ENCODE results near the gene ABTB2.
"Not testable (repeated sequence)": the region's sequence is repeated elsewhere in the genome, so short reads cannot be mapped to it uniquely, and the experiment has no call there.

ABTB2 gene

GRCh38 chr11:34194576-34195335, 163.1 kb downstream of the ABTB2 start:
- H3K4me3 ChIP-seq (ENCODE audit: low read depth, low read length) = no peak overlapping the region

DNA sequence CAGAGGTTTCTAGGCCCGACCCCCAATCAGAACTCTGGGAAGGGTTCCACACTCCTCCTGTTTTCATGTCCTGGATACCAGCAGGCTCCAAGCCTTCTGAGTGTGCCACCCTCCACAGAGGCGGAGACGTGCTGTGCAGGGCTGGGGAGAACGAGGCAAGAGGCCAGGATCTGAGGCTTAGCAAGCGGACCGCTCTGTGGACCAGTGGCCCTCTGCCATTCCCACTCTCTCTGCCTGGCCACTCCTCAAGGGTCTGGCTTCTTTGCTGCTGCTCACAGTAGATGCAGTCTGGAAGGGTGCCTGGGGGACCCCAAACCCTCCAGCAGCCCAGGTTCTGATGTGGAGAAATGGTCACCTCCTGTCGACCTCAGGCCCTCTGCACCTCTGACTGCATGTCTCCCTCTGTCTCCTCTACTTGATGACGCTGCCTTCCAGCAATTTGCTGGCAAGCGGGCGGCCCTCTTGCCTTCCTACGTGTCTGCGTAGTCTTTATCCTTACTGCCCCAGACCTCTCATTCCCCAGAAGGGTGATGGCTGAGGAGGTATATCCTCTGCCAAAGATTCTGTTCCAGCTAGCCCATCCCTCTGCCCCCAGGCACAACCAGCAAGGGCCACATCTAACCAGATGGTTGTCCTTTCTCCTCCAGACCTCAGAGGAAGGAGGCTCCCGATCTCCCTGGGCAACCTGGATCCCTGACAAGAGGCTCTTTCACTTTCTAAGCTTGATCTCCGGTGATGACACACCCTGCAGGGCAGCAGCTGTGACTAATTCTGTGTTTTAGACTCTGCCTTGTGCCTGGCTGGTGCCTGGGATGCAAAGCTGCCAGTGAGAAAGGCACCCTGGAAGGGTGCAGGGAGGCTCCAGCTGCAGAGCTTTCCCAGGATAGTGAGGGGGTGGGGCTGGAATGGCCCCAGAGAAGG, 165.1 kb downstream of the ABTB2 start:
- no peak overlapping the region for H3K4me3 ChIP-seq (ENCODE audit: low read depth, low read length)

DNA sequence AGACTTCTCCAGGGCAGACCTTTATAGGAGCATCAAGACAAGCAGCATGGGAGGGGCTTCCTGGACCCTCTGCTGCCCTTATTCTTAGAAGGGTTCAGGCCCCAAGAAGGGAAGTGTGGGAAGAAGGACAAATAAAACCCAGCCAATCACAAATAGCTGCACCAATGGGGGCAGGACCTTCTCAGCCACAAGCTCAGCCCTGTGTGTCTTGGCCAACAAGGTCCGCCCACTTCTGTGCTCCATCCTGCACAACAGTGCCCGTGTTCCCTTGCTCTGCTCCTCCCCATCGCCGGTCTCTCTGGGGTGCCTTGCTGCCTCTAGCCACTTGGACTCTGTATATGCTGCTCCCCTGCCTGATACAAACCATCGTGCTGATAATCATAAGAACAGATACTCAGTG, 166.2 kb downstream of the ABTB2 start:
- H3K4me3 ChIP-seq (ENCODE audit: low read depth, low read length) = no peak overlapping the region

DNA sequence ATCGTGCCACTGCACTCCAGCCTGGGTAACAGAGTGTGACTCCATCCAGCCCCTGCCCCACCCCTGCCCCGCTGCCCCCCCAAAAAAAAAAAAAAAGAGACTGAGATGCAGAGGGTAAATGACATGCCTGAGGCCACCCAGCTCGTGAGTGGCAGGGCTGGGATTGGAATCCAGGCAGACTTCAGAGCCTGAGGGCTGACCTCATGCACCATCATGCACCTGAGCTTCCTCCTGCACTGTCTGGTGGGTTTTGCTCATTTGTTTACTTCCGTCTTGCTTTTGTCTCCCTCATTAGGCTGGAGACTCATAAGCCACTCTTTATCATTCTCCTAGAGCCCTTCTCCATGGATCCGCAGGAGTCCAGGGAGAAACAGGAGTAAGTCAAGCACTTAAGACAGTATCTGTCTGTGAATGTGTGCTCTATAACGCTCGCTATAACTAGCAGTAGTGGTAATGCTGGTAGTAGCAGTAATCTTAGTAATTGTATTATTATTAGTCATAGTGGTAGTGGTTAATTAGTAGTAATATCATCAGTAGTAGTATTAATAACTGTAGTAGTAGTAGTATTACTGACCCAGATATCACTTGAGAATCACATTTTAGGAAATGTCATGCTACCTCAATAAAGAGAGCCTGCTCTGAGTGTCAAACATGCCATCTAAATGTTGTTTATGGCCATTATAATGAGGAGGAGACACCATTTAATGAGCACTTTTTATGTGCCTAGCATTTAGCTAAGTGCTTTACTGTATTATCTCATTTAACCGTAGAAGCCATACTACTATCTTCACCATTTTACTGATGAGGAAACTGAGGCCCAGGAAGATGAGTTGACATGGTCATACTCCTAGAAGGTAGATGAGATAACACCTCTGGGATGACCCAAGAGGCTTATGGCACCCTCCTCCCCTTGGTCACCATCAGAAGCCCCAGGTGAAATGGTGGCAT, 167.3 kb downstream of the ABTB2 start:
- no peak overlapping the region for H3K4me3 ChIP-seq (ENCODE audit: low read depth, low read length)

DNA sequence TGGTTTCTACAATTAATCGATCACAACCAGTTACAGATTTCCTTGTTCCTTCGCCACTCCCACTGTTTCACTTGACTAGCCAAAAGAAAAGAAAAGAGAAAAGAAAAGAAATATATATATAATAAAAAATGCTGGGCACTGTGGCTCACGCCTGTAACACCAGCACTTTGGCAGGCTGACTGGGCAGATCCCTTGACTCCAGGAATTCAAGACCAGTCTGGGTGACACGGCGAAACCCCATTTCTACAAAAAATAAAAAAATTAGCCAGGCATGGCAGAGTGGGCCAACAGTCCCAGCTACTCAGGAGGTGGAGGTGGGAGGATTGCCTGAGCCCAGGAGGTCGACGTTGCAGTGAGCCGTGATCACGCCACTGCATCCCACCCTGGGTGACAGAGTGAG, 168.6 kb downstream of the ABTB2 start:
- no peak overlapping the region for H3K4me3 ChIP-seq (ENCODE audit: low read depth, low read length)

DNA sequence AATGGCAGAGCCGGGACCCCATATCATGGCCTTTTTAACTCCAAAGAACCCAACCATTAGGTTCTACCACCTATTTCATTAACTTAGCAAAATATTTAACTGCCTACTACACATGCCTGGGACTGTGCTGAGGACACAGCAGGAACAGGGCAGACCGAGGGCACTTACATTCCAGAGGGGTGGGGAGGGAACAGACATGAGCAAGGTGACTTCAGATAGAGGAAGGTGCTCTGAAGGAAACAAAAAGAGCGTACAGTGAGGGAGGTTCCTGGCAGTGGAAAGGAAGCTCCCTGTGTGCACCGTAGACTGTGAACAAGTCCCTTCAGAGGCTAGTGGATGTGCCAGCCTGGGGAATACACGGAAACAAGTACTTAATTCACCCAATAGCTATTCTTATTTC, 169.6 kb downstream of the ABTB2 start:
- H3K4me3 ChIP-seq (ENCODE audit: low read depth, low read length) = no peak overlapping the region

DNA sequence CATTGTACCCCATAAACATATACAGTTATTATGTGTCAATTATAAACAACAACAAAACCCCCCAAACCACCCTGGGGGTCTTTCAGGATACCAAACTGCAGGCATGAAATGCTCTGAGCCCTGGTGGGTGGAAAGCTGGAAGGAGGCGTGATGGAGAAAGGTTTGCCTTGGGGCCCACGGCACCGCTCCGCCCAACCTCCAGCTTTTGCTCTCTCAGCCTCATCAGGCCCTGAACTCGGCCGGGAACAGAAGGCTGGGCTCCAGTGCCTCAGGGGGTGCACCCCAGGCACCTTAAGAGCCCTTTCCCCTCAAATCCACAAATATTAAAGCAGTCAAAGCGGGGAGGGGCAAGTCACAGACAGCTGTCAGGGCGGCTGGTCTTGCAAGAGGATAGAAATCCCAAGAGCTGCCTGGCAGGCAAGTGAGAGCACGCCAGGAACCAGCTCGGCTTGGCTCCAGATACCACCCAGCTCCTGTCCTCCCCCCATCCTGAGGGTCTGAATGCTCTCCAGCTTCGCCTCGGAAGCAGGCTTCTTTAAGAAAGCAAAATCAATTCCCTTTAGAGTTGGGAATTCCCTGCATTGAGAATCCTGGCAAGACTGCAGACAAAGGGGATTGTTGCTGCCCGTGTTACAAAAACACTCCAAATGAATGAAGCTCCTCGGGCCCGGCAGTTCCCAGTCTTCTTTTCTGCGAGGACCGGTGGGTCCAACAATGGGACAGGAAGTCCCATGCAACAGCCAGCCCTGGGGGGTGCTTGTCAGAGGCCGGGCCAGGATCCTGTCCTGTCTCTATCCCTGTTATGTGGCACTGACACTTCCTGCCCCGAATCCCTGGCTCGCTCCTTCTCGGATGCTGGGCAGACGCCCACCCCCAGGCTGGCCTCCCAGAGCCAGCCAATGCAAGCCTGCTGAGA, 171.6 kb downstream of the ABTB2 start:
- H3K4me3 ChIP-seq (ENCODE audit: low read depth, low read length) = no peak overlapping the region

DNA sequence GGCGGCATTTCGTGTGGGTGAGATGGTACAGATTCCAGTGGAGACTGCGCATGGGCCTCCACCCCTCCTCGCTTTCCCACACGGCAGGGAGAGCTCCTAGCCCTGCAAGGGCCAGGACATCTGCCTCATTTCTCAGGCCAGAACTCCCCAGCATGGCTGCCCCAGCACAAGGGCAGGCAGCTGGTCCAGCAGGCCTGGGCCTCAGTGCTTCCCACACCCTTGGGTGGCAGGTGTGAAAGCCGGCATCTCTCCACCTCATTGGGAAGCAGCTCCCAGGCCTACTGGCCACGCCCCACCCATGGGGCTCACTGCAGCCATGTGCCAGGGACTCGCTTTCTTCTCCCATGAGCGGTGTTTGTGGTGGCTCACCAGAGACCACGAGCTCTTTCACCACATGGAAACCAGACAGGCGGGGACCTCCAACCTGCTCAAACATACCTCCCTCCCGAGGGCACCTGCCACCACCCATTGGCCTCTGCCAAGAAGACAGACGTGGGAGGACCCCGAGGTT, 173.2 kb downstream of the ABTB2 start:
- H3K4me3 ChIP-seq (ENCODE audit: low read depth, low read length) = no peak overlapping the region

DNA sequence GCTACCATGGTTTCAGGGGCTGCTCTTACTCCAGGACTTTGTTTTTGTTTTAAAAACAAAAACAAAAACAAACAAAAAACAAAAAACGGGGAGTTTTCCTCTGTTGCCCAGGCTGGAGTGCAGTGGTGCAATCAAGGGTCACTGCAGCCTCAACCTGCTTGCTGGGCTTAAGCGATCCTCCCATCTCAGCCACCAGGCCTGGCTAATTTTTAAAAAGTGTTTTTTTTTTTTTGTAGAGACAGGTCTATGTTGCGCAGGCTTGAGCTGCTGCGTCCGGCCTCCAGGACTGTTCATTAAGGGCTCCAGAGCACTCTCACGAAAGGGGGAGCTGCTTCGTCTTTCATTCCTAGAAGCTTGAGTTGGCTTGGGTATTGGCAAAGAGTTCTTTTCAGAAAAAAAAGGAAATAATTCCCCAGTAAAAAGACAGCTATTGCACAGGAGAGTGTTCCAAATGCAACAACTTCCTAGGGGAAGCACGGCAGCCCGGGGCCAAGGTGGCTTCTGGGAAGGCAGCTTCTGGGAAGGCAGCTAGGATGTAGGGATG, 173.9 kb downstream of the ABTB2 start:
- no peak overlapping the region for H3K4me3 ChIP-seq (ENCODE audit: low read depth, low read length)

GRCh38 chr11:34182921-34183685, 174.7 kb downstream of the ABTB2 start:
- H3K4me3 ChIP-seq (ENCODE audit: low read depth, low read length) = no peak overlapping the region

- no peak overlapping the region for H3K4me3 ChIP-seq (ENCODE audit: low read depth, low read length)
Measured at GRCh38 chr11:34182425-34182824, 175.4 kb downstream of the ABTB2 start.

DNA sequence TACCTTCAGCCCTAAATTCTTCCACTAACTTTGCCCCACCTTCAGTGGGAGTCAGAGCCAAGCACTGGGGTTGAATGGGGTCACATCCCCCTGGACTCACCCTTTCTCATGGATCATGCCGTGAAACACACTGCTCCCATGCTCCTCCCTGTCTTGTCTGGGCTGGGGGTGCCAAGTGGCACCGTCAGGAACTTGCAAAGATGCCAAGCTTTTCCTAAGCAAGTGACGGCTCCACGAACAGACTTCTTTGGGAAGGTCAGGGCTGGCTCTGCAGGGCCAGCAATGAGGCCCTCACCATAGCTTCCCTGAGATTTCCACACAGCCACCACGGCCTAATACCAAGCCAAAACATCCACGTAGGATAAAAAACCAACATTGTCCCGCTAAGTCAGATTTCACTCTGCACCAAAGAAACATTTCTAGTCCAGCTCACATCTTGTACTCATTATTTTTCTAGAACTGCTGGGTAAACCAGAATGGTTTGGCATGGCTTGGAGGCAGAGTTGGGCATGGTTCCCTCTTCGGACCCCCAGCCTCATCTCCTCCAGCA, 175.9 kb downstream of the ABTB2 start:
- no peak overlapping the region for H3K4me3 ChIP-seq (ENCODE audit: low read depth, low read length)

DNA sequence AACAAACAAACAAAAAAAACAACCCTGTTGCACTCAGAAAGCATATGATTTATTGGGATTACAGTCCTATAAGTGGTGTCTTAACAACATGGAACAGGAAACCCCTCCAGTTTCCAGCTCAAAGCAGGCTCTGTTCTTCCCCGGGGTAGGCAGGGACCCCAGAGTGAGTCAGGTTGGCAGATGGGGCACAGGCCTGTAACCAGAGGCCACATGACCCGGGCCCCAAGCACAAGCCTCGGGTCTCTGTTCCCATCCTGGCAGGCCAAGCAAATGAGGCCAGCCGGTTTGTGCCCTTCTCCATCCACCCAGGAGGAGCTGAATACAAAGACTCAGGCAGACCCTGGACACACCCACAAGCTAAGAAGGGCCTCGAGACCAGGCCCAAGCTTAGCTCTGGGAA, 176.6 kb downstream of the ABTB2 start:
- H3K4me3 ChIP-seq (ENCODE audit: low read depth, low read length) = no peak overlapping the region

- H3K4me3 ChIP-seq (ENCODE audit: low read depth, low read length) = not testable (repeated sequence)
Measured at GRCh38 chr11:34180814-34181165, 177.0 kb downstream of the ABTB2 start.

GRCh38 chr11:34180040-34180813, 177.6 kb downstream of the ABTB2 start:
- H3K4me3 ChIP-seq (ENCODE audit: low read depth, low read length) = no peak overlapping the region

GRCh38 chr11:34179026-34179675, 178.7 kb downstream of the ABTB2 start:
- no peak overlapping the region for H3K4me3 ChIP-seq (ENCODE audit: low read depth, low read length)

- H3K4me3 ChIP-seq (ENCODE audit: low read depth, low read length) = no peak overlapping the region
Measured at GRCh38 chr11:34178209-34178821, 179.5 kb downstream of the ABTB2 start.

Data from iPS-11a (cell line).